HG03442 (cell line): ENCODE results near the gene HGD.

Experiments used
- ATAC-seq: cut with Tn5 transposase; IDR thresholded peaks from one replicate; pipeline ENCODE4 v1.9.1; 2021; ENCODE audit warnings: mild to moderate bottlenecking, moderate library complexity; ENCODE audit not compliant: unreplicated experiment

Gene HGD

DNA sequence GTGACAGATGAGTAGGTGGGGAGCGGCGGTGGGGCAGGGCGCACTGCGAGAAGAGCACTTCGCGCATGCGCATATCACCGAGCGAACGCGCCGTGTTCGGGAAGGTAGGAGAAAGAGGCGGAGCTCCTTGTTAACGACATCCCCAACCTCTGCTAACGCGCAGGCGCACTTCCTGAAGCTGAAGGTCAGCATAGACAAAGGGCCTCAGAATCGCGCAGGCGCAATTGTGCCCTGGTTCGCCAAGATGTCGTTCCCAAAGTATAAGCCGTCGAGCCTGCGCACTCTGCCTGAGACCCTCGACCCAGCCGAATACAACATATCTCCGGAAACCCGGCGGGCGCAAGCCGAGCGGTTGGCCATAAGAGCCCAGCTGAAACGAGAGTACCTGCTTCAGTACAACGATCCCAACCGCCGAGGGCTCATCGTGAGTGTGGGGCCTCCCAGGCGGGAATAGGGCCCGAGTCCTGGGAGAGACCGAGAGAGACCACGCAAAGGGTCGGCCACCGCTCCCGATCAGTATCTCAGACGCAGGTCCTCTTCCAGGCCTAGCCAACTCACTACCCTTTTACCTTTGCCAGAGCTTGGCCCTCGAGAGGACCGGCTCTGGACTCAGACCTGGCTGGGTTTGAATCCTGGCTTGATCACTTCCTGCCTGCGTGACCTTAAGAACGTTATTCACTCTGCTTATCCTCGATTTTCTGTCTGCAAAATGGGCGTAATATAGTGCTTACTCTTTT is 85.8 kb downstream of the HGD start, which contains the start of gene NDUFB4:
Gene NDUFB4 (plus strand): TSS at position 221 of the 737 bp plus-strand sequence. CDS start 24 bp downstream, at position 245.
- ATAC-seq, result peak; percentile 93

DNA sequence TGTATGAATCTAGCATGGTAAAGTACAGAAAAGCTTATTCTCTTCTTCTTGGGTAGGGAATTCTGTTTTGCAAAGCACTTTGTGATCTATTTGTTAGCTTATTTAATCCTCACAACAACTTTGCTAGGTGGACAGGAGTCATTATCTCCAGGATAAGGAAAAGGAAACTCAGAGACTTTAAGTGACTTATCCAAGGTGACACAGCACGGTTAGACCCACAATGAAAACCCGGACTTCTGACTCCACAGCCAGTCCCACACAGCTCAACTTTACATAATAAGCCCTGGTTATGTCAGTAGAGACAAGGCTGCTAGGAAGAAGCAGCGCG is 86.3 kb downstream of the HGD start:
- ATAC-seq, result no peak

DNA sequence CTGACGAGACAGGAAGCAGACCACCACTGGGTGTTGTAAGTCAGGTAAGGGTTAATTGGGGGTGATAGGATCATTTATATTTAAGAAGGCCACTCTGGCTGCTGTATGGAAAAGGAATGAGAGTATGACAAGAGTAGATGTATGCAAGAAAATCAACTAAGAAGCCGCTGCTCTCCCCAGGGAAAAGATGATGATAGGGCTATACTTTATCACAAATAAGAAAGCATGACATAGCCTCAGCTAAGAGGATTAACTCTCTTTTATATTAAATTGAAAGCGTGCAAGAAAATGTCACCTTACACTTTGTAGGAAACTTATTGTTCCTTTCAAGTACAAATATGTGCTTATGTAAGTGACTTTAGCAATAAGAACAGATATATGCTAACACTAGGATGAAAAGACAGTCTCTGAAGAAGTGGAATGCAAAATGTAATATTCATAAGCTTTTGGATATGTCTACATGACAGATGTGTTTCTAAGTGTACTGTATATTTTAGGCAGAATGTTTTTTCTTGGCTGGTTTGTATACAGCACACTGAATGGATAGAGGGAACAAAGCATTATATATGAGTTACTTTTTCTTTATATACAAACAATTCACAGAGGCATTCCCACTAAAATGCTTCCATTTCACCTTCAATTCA is 94.6 kb downstream of the HGD start:
- ATAC-seq, result no peak
